CD4-positive, alpha-beta T cell treated with Interleukin-6 at 100 ng/mL for 8 hours (primary cell): ENCODE results near the gene DMKN.

ENCODE experiments used
- DNase-seq: peaks from one replicate; pipeline ENCODE4 v3.0.0-alpha.2; 2020; ENCODE audit warnings: mixed read lengths, low spot score

The DMKN gene

DNA sequence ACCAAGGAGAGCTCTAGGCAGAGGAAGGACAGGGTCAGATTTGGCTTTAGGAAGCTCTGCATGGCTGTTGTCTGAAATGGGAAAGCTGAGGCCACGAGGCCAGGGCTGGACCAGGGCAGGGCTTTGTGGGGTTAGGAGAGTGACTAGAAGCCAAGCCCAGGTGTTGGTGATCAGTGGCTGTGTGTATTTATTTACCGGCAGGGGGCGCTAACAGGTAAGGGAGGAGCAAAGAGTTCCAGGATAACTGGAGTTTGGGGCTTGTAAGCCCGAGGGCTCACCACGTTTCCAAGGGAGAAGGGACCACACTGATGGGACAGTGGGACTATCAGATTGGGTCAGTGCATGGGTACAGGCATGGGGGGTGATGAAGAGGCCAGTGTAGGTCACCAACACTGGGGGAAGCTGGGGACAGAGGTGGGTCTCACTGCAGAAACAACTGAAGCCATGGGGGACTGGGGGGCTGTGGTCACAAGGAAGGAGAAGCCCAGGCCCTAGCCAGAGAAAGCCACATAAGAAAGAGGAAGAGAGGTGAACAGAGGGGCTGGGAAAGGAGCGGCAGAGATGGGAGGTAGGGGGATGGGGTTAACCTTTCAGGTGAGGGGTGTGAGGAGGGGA lies 35.8 kb upstream of the DMKN start:
- DNase-seq: peak; percentile 68

GRCh38 chr19:35546532-35546931 lies 33.1 kb upstream of the DMKN start:
- no peak for DNase-seq

DNA sequence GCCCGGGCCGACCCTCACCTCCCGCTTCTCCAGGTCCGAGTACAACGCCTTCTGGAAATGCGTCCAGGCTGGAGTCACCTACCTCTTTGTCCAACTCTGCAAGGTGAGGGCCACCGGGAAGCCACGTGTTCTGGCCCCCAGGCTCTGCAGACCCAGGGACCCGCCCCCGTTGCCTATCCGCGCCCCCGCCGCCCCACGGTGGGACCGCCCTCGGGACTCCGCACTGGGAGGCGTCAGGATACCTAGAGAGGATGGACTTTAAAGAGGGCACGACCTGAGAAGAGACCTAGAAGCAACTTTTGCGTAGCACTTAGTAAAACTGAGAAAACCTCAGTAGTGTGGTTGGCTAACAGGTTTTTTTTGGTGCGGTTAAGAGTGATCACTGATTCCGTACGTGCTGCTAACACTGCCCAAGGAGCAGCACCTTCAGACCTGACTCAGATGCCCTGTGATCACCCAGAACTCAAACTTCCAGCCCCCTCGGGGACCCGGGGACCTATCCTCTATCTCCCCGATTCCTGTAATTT lies 32.5 kb upstream of the DMKN start:
- peak; percentile 16 for DNase-seq

DNA sequence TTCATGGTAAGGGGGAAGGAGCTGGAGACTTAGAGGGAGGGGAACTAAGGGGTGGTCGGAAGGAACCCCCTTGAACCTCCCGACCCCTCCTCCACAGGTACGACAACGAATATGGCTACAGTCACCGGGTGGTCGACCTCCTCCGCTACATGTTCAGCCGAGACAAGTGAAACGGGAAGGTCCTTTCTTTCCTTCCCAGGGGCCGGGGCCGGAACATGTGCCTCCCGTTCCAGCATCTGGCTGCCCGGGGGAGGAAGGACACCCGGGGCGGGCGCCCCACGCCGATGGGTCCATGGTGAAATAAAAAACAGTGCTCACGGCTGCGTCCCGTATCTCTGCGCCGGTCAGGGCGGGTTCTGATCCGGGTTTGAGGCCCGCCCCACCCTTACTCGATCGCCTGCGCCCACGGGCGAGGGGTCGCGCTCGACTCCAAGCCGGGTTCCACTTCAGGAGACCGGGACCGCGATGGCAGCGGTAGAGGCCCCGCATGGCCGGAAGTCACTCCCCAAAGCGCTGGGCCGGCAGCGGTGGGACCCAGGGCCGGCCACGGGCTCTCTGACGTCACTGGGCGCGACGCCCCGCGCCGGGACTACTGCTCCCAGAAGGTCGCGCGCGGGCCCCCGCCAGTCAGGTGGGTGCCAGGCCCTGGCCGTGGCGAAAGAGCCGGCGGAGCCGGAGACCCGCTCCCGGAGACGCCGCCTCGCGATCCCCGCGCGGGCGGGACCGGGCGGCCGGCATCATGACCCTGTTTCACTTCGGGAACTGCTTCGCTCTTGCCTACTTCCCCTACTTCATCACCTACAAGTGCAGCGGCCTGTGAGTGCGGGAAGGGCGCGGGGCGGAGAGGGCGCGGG lies 31.8 kb upstream of the DMKN start, which contains the start of gene TMEM147:
Gene TMEM147, plus strand, starts transcription at position 626 of the 854 bp plus-strand sequence. Its CDS starts 114 bp downstream, at position 740.
- DNase-seq: peak; percentile 73

DNA sequence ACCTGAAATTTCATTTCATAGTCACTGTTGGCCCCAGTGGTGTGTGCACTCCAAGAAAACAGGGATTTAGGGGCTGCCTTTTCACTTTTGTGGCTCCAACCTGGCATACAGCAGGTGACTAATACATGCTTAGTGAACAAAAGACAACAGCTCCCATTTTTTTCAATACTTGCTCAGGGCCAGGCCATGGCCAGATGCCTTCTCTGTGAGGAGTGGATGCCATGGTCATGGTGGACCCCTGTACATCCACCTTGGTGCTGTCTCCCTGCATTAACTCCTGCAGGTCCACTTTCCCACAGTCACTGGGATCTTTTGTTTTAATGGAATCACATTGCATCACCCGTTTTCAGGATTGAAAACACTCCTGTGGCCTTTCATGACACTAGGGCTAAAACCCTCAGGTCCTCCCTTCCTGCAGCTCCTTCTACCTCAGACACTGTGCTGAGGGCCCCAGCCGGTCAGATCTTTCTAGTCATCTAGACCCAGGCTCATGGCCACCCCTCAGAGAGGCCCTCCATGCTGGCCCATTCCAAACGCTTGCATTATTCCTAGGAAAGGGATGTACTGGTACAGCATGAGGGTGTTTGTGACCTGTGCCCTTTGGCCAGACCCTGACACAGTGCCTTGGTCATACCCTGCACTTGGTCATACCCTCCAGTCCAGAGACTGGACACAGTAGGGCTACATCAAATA lies 30.8 kb upstream of the DMKN start:
- no peak for DNase-seq

DNA sequence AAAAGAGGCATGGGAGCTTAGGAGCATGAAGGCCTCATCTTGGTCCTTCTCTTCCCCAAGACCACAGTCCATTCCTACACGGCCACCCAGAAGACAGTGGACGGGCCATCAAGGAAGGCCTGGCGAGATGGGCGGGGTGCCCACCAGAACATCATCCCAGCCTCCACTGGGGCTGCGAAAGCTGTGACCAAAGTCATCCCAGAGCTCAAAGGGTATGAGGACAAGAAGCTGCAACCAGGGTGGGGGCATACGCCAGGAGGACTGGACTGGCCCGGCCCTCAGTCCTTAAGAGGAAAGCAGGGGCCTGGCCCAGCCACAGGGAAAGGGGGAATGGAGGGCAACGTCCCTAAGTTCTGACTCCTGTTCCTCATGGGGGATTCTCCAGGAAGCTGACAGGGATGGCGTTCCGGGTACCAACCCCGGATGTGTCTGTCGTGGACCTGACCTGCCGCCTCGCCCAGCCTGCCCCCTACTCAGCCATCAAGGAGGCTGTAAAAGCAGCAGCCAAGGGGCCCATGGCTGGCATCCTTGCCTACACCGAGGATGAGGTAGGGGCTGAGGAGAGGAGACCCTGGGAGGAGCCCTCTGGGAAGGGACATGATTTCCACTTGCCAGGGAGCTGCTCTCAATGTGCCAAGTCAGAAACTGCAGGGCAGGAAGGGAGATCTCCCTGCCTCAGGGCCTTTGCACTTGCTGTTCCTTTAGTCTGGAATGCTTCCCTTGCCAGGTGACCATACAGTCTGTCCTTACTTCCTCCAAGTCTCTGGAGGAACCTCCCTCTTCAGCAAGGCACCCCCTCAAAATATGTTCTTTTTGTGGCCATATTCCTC lies 30.0 kb upstream of the DMKN start:
- DNase-seq: no peak

DNA sequence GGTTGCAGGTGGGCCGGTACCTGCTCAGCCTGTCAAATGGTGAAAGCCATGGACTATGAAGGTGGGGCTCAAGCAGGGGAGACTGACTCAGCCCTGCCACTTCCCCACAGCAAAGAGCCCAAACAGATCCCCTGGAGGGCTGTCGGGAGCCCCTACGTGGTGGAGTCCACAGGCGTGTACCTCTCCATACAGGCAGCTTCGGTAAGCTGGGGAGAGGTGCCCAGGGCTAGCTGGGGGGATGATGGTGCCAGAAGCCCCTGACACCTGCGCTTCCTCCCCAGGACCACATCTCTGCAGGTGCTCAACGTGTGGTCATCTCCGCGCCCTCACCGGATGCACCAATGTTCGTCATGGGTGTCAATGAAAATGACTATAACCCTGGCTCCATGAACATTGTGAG lies 28.8 kb upstream of the DMKN start:
- no peak for DNase-seq

- DNase-seq: no peak
These were observed 27.0 kb upstream of the DMKN start for GRCh38 chr19:35540356-35540927.

DNA sequence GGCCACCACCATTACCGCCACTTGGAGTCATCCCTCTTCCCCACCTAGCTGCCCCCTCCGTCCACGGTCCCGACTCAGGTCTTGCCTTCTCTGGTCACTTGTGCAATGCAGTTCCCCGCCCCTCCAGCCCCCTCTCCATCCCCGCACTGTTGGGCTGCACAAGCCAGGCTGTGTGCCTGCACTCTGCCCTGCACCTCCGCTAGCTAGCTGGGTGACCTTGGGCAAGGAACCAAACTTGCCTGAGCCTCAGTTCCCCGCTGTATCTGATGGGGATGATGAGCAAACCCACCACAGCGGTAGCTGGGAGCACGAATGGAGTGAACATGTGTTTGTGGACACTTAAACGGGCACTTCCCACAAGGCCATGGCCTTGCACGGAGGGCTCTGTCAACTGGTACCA lies 26.4 kb upstream of the DMKN start:
- no peak for DNase-seq

DNA sequence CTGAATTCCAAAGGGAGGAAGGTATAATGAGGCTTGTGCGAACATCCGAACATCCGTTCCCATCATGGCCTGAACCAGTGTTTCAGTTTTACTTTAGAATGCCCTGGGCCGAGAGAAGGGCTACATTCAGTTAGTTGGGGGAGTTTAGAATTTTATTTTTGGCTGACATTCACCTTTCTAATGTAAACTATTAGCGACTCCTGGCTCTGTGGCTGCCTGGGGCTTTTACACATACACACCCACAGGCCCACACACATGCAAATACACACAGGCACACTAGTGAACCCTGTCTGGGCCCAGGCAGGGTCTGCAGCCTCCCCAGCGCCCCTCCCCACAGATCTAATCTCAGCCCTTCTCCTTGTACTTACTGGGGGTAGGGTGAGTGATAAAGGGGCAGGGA lies 25.9 kb upstream of the DMKN start:
- no peak for DNase-seq

GRCh38 chr19:35534803-35535480 lies 21.5 kb upstream of the DMKN start:
- DNase-seq: no peak

DNA sequence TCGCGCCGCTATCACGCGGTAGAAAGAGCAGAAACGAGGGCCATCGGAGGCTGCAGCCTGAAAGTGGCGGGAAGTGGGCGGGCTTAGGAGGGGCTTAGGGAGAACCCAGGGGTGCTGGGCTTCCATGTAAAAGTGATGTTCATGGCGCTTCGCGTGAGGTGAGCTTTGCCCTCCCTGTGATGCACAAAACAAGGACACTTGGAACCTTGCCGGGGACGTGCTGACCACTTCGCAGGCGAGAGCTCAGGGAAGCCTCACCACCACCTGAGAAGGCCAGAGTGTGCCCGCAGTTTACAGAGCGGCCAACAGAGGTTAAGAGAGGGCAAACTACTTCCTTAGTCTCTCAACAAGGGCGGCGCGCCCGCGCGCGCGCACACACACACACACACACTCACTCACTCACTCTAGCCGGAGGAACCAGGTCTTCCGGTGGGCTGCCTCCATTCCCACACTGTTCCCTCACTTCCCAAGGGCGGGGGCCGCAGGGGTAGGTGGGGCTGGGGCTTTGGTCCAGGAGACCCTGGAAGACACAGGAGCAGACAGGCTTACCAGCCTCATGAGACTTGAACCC lies 20.5 kb upstream of the DMKN start:
- DNase-seq: peak; percentile 32

- DNase-seq: no peak
These were observed 19.9 kb upstream of the DMKN start, which contains the start of gene GAPDHS for GRCh38 chr19:35533201-35533821. Gene GAPDHS, plus strand, starts transcription at chr19:35533456. Its CDS starts 72 bp downstream, at chr19:35533528.

GRCh38 chr19:35531291-35531690 lies 17.8 kb upstream of the DMKN start:
- no peak for DNase-seq

- DNase-seq: no peak
These were observed 16.1 kb upstream of the DMKN start for GRCh38 chr19:35529241-35530218.

DNA sequence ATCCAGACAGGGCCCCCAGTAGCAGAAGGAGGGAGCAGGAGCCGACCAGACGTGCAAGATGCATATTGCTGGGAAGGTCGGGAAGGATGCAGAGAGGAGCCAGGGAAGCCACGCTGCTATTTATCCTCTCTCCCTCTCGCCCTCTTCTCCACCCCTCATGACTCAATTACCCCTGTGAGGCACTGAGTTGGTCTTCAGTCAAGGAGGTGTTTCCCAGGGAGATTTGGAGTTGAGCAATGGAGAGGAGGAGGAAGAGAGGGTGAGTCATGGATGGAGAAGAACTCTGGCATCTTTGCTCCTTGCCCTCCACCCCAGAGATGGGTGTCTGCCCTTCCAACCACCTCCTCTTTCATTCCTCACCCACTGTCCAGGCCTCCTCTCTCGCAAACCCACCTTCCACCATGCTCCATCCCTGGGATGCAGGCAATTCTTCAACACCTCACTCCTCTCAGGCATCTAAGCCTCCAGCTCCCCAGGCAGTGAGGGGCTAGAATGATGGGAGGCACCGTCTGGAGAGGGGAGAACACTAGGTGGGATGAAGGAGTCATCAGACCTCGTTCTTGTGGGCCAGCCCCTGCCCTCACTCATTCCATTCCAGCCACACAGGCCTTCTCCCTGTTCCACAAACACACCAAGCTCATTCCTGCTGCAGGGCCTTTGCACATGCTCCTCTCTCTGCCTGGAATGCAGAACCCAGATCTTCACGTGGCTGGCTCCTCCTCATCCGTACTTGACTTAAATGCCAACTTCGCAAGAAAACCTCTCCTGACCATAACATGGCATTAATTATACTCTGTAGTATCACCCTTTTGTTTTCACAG lies 15.0 kb upstream of the DMKN start, which contains the start of gene SBSN:
Gene SBSN, minus strand, starts transcription at position 94 of the 821 bp plus-strand sequence. Its CDS starts 30 bp downstream, at position 64.
- no peak for DNase-seq

DNA sequence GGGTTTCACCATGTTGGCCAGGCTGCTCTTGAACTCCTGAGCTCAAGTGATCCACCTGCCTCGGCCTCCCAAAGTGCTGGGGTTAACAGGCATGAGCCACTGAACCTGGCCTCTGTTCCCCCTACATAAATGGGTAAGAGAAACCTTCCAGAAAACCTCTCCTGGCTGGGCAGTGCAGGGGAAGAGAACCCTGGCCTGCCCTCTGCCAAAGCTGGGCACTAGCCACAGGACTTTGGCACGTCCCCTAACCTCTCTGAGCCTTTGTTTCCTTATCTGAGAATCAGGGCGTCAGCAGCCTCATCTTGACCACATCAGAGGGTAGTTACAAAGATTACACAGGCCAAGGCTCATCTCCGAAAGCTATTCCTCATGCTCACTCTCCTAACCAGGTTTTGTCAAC lies 12.4 kb upstream of the DMKN start:
- DNase-seq: no peak
